OCI-M2 (cell line): Measurements from ENCODE around the gene EYS.

Experiments used
- DNase-seq: peaks from one replicate; lab custom pipeline; 2025; ENCODE audit not compliant: unreplicated experiment; lab: John Stamatoyannopoulos, UW

Gene EYS

GRCh38 chr6:64383277-64383676 lies 1323.7 kb downstream of the EYS start:
- DNase-seq: no peak

- DNase-seq: no peak
Measured at GRCh38 chr6:64376394-64376793, 1330.6 kb downstream of the EYS start.

GRCh38 chr6:64357430-64357829 lies 1349.6 kb downstream of the EYS start:
- no peak for DNase-seq

- DNase-seq: no peak
Measured at GRCh38 chr6:64347411-64347810, 1359.6 kb downstream of the EYS start.

GRCh38 chr6:64335195-64335594 lies 1371.8 kb downstream of the EYS start:
- DNase-seq: no peak

- DNase-seq: no peak
Measured at GRCh38 chr6:64334636-64335035, 1372.4 kb downstream of the EYS start.

- peak; percentile 31 for DNase-seq
Measured at GRCh38 chr6:64330694-64331307, 1376.2 kb downstream of the EYS start.

GRCh38 chr6:64326939-64327338 lies 1380.1 kb downstream of the EYS start:
- no peak for DNase-seq

GRCh38 chr6:64325093-64325492 lies 1381.9 kb downstream of the EYS start:
- no peak for DNase-seq

GRCh38 chr6:64310214-64310613 lies 1396.8 kb downstream of the EYS start:
- DNase-seq: no peak

- DNase-seq: no peak
Measured at GRCh38 chr6:64301307-64302236, 1405.5 kb downstream of the EYS start.

GRCh38 chr6:64299176-64299575 lies 1407.8 kb downstream of the EYS start:
- no peak for DNase-seq

- DNase-seq: no peak
Measured at GRCh38 chr6:64294034-64294433, 1413.0 kb downstream of the EYS start.

- no peak for DNase-seq
Measured at GRCh38 chr6:64293298-64293697, 1413.7 kb downstream of the EYS start.

GRCh38 chr6:64290867-64291266 lies 1416.2 kb downstream of the EYS start:
- DNase-seq: no peak

GRCh38 chr6:64289931-64290330 lies 1417.1 kb downstream of the EYS start:
- DNase-seq: no peak

- no peak for DNase-seq
Measured at GRCh38 chr6:64288351-64288750, 1418.7 kb downstream of the EYS start.

- no peak for DNase-seq
Measured at GRCh38 chr6:64281167-64281566, 1425.9 kb downstream of the EYS start.

- DNase-seq: no peak
Measured at GRCh38 chr6:64280569-64280968, 1426.5 kb downstream of the EYS start.

GRCh38 chr6:64270083-64270482 lies 1436.9 kb downstream of the EYS start:
- no peak for DNase-seq

GRCh38 chr6:64266351-64266821 lies 1440.6 kb downstream of the EYS start:
- DNase-seq: no peak

- DNase-seq: no peak
Measured at GRCh38 chr6:64263778-64264177, 1443.2 kb downstream of the EYS start.
